Measurements from ENCODE around the gene GABRG1. TPM values are rescaled to one million over a fixed set of nuclear protein-coding genes. Genes with fewer than 3 reads are reported as not detected.

The GABRG1 gene
- total RNA-seq = under 1 TPM in 1 of 4 donors, not detected in 3; 0.09 TPM

- TF ChIP-seq, protein P1, sequence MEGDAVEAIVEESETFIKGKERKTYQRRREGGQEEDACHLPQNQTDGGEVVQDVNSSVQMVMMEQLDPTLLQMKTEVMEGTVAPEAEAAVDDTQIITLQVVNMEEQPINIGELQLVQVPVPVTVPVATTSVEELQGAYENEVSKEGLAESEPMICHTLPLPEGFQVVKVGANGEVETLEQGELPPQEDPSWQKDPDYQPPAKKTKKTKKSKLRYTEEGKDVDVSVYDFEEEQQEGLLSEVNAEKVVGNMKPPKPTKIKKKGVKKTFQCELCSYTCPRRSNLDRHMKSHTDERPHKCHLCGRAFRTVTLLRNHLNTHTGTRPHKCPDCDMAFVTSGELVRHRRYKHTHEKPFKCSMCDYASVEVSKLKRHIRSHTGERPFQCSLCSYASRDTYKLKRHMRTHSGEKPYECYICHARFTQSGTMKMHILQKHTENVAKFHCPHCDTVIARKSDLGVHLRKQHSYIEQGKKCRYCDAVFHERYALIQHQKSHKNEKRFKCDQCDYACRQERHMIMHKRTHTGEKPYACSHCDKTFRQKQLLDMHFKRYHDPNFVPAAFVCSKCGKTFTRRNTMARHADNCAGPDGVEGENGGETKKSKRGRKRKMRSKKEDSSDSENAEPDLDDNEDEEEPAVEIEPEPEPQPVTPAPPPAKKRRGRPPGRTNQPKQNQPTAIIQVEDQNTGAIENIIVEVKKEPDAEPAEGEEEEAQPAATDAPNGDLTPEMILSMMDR (IDR thresholded peaks at IDR 0.05) = no peak
- no peak for DNase-seq (ENCODE audit: low spot score)
- peak; percentile 23 for ATAC-seq (ENCODE audit: low FRiP score)
Measured at GRCh38 chr4:46123913-46124755, at the start of gene GABRG1. GABRG1 (minus strand) TSS chr4:46124054; CDS start chr4:46123913, 141 bp downstream.

GRCh38 chr4:46146993-46147392, 23.1 kb upstream of the GABRG1 start:
- ATAC-seq (ENCODE audit: low FRiP score) (no peak), DNase-seq (ENCODE audit: low spot score) (no peak)
- TF ChIP-seq, protein P1 (IDR thresholded peaks at IDR 0.05) = no peak

DNA sequence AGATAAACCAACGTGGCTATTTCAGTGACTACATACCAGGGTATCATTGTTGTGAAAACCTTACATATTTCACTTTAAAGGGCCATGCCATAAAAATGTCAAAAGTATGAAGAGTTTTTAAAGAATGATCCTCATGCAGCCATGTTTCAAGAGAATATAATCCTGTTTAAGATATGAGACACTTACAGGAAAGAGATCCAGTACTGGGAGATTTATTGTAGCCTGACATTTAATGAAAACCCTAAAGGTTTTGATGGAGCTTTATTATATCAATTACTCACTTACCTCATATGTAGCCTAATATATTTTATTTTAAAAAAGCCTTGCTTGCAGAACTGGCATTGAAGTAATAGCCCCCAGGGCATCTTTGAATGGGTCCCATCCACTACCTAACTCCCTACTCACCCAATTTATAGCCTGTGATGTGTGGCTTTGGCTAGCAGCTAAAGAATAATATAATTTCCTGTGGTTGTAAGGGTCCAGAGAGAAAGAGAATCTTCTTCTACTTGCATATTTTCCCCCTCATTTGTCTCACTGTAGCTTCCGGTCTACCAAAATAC, 7.7 kb upstream of the GABRG1 start:
- ATAC-seq (ENCODE audit: low FRiP score) (no peak), DNase-seq (ENCODE audit: low spot score) (no peak)
- TF ChIP-seq, protein P1 (IDR thresholded peaks at IDR 0.05) = no peak

GRCh38 chr4:46124773-46125413, 1.0 kb upstream of the GABRG1 start:
- ATAC-seq (ENCODE audit: low FRiP score) (no peak), DNase-seq (ENCODE audit: low spot score) (no peak)
- TF ChIP-seq, protein P1 (IDR thresholded peaks at IDR 0.05) = no peak

GRCh38 chr4:46081674-46082073, 42.2 kb downstream of the GABRG1 start:
- TF ChIP-seq, protein P1 (IDR thresholded peaks at IDR 0.05) = no peak
- ATAC-seq (ENCODE audit: low FRiP score) (no peak), DNase-seq (ENCODE audit: low spot score) (no peak)

- TF ChIP-seq, protein P1 (IDR thresholded peaks at IDR 0.05) = no peak
- no peak for DNase-seq (ENCODE audit: low spot score)
- ATAC-seq (ENCODE audit: low FRiP score) = no peak
Measured at GRCh38 chr4:46081248-46081647, 42.6 kb downstream of the GABRG1 start.
